Measurements from ENCODE around the gene CFAP70. TPM values are rescaled to one million over a fixed set of nuclear protein-coding genes. Genes with fewer than 3 reads are reported as not detected.

Gene CFAP70
- 1 to 10 TPM; 3.9 to 8.1 (median 6.3) TPM for total RNA-seq

- TF ChIP-seq CTCF (IDR thresholded peaks at IDR 0.05; ENCODE audit: low read depth) = no peak
Observed at GRCh38 chr10:73358331-73359279, at the start of gene CFAP70. CFAP70 (minus strand) TSS chr10:73358864; CDS start chr10:73354796, 4,068 bp downstream.

DNA sequence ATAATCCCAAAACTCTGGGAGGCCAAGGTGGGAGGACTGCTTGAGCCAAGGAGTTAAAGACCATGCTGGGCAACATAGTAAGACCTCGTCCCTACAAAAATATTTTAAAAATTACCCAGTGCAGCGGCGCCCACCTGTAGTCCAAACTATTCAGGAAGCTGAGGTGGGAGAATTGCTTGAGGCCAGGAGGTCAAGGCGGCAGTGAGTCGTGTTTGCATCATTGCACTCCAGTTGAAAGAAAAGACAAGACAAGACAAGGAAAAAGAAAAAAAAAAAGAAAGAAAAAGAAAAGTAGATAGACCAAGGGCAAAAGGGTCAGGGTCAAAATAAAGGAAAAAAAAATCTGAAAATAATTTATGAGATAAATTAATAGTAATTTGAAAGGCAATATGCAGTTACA is 49.4 kb upstream of the CFAP70 start:
- no peak for TF ChIP-seq CTCF (IDR thresholded peaks at IDR 0.05; ENCODE audit: low read depth)

GRCh38 chr10:73407495-73407894 is 48.8 kb upstream of the CFAP70 start:
- no peak for TF ChIP-seq CTCF (IDR thresholded peaks at IDR 0.05; ENCODE audit: low read depth)

DNA sequence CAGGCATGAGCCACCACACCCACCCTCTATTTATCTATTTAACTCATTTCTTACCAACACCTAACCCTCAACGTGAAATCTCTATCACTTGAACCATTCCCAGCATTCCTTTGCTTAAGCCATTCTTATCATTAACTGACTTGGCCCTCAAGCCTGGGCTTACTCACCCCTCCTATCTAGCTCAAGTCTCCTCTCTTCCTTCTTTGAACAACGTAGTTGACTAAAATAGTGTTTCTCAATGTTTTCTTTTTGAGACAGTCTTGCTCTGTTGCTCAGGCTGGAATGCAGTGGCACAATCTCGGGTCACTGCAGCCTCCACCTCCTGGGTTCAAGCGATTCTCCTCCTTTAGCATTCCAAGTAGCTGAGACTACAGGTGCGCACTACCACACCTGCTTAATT is 48.2 kb upstream of the CFAP70 start:
- no peak for TF ChIP-seq CTCF (IDR thresholded peaks at IDR 0.05; ENCODE audit: low read depth)

- no peak for TF ChIP-seq CTCF (IDR thresholded peaks at IDR 0.05; ENCODE audit: low read depth)
Observed at GRCh38 chr10:73405556-73405955, 46.9 kb upstream of the CFAP70 start.

- TF ChIP-seq CTCF (IDR thresholded peaks at IDR 0.05; ENCODE audit: low read depth) = no peak
Observed at GRCh38 chr10:73404690-73405089, 46.0 kb upstream of the CFAP70 start.

DNA sequence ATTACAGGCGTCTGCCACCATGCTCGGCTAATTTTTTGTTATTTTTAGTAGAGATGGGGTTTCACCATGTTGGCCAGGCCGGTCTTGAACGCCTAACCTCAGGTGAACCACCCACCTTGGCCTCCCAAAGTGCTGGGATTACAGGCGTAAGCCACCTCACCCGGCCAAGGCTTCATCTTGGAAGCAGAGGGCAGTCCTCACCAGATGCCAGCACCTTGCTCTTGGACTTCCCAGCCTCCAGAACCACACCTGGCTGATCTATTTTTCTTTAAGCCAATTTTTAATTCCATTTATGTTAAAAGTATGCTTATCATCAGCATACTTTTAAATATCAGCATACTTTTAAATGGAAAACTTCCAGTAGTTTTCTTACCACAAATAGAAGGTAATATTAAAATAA is 43.0 kb upstream of the CFAP70 start:
- TF ChIP-seq CTCF (IDR thresholded peaks at IDR 0.05; ENCODE audit: low read depth) = no peak
